GM21526 (cell line): ENCODE results near the gene GRIA2.
"Not testable (repeated sequence)": the region's sequence is repeated elsewhere in the genome, so short reads cannot be mapped to it uniquely, and the experiment has no call there.

Source experiments
- ATAC-seq: cut with Tn5 transposase; IDR thresholded peaks from one replicate; pipeline ENCODE4 v1.9.1; 2021; ENCODE audit warnings: moderate library complexity; ENCODE audit not compliant: unreplicated experiment, low FRiP score

Gene GRIA2

DNA sequence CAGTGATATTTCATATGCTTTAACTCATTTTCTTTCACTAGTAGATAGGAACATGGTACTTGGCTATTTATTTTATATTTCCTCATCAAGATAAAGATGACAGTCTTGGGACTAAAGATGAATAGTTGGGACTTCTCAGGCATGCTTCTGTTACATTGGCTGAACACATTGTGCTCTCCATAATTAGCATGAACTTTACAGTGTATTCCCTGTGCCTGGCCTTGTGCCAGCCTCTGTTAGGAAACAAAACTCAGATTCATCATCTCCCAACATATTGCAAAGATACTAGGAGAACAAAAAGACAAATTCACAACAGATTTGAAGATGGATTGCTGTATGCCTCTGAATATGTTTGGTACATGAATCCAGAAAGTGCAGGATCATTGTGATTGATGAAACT, 26.4 kb downstream of the GRIA2 start:
- no peak for ATAC-seq

DNA sequence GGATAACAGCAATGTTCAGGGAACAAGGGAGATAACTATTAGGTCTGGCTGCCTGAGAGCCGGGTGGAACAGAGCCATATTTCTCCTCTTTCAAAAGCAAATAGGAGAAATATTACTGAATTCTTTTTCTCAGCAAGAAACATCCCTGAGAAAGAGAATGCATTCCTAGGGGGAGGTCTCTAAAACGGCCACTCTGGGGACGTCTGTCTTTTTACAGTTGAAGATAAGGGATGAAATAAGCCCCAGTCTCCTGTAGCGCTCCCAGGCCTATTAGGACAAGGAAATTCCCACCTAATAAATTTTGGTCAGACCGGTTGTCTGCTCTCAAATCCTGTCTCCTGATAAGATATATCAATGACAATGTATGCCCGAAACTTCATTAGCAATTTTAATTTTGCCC, 37.6 kb downstream of the GRIA2 start:
- not testable (repeated sequence) for ATAC-seq

DNA sequence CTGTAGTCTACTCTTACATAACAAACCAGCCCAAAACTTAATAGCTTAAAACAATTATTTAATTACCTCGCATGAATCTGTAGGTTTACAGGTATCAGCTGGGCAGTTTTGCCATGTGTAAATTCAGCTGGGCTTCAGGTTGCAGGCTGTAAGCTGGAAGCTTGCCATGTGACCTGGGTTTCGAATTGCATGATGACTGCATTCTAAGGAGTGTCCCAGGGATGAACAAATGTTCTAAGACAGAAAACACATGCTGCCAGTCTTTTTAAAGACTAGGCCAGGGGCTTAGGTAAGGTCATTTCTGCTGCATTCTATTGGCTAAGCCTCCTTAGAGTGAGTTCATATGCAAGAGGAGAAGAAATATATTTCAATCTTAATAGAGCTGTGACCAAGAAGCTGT, 44.8 kb downstream of the GRIA2 start:
- ATAC-seq, result no peak

DNA sequence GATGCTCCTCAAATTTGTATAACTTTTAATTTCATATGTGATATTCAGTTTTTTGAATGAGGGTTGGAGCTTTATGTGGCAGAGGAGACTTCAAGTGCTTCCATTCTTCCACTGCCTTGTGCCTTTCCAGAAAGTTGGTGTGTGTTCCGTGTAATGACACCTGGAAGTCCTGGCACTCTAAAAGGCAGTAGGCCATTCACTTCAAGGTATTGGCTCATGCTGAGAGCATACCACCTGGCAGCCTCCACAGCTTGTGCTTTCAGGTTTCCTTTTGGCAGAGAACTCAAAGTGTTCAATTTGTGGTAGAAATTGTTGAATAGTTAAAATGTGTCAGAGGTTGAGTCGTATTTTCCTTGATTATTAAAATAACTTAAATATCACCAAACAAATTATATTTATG, 49.6 kb downstream of the GRIA2 start:
- no peak for ATAC-seq

DNA sequence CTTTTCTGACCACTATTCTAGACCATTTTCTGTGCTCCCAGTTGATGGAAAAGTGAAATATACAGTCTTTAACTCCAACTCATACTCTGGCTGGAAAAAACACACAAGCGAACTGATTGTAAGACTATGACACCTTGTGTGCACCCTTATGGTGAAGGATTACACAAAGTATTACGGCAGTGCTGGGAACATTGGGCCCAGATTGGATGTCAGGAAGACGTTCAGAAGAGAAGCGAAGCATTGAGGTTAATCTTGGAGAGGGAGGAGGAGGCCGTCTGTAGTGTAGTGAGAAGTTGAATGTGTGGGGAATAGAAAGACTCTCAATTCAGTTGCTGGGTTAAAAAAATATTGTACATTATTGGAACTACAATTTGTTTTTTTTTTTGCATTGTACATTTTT, 50.0 kb downstream of the GRIA2 start:
- no peak for ATAC-seq

DNA sequence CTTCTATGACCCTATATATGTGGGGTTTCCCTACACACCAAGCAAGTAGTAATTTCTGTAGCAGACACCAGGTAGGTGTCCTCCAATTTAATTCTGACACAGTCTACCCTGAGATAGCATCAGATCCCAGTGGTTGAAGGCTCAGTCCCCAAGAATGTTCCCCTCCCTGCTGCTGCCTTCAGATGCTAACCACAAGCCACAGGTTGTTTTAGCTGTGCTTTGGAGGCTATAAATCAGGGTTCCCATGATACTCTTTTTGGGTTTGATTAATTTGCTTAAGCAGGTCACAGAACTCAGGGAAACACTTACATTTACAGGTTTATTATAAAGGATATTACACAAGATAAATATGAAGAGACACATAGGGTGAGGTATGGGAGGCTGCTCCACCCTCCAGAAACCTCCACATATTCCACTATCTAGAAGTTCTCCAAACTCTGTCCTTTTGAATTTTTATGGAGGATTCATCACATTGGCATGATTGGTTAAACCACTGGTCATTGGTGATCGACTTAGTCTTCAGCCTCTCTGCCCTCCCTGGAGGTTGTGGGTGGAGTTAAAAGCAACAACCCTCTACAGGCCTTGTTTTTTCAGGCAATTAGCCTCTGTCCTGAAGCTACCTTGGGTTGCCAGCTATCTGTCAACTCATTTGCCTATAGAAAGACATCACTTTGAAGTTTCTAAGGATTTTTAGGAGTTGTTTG, 50.8 kb downstream of the GRIA2 start:
- ATAC-seq, result no peak

DNA sequence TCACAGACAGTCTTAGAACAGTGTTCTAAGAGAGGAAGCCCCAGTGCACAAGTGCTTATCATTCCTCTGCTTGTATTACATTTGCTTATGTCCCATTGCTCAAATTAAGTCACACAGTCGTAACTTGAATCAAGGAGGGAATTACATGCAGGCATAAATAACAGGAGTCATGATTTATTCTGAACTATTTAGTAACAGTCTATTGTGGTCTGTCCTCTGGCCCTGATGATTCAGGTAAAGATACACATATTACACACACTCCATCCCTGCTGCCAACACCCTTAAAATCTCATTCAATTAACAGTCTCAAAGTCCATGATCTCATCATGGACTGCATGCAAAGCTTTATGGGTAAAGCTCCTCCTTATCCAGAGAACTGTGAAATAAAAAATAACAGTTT, 60.1 kb downstream of the GRIA2 start:
- ATAC-seq, result no peak

DNA sequence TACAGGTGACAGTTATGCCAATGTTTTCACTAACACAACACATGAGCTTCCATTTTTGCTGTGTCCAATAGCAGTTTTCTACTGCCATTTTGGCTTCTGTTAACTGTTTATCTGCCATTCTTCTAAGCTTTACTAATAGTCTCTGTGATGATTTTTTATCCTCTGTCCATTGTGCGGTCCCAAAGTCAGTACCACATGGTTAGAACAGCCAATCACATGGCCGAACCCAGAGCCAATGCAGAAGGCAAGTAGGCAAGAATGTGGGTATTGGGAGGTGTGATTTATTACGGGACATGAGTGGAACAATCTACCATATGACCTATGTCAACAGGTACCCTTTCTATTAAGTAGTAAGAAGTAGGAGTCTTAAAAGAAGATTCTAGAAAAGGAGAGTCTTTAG, 61.5 kb downstream of the GRIA2 start:
- ATAC-seq, result no peak

DNA sequence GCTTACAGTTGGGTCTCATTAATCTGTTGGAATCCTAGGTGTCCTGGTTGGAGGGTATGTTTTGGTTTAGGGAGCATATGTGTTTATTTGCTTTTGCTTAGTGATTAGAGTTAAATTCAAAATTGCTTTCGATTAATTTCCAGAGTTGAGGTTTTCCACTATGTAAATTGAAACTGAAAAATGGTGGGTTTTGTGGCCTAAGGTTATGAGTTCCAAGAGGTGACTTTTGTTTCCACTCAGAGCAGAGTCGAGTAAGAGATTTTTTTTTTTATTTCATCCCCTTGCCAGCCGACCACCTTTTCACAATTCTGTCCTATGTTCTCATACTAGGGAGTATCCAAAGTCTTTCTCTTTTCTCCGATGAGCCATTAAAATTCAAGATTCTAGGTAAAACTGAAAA, 66.9 kb downstream of the GRIA2 start:
- no peak for ATAC-seq

DNA sequence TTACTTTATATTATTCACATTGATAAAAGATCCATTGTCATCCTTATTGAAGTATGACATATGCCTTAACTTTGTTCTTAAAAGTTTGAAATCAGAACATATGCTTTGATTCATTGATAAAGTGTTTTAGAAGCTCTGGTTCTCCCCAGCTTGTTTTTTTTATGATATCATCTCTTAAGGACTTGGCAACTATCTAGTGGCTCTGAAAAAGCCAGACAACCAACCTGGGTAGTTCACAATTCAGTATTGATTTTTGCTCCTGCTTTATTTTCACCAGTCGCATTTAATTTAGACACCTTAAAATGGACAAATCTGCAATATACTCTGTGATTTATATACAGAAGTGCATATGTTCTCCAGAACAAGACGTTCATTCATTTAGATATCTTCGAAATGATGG, 70.1 kb downstream of the GRIA2 start:
- ATAC-seq, result no peak

DNA sequence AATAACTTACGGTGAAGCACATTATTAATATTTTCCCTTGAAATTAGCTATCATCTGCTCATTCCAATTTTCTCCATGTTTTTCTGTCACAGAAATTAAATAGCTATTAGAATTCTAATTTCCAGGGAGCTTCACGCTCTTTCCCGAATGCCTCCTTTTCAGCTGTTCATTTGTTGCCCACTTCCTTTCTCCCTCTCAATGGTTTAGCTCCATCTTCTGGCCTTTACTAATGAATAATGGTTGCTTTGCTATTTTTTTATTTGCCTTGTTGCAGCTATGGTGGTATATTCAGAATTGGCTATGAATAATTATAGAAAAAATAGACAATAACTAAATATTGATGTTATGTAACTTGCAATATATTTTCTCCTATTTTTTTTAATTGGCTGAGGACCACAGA, 70.5 kb downstream of the GRIA2 start:
- no peak for ATAC-seq

DNA sequence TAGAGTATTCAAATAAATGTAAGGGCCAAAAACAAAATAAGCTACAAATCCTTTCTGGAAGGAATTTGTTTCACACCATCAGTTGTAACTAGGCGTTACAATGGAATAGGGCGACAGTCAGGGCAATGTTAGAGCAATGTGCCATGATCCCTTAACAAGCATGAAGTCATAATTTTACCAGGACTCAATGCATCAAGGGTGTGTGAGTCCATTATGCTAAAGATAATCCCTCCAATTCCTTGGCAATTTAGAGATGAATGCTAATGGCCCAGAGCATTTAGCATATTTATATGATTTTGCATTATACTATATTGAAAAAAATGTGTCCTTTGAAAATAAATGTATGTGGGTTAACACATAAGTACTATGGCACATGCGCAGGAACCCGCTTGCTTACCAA, 73.1 kb downstream of the GRIA2 start:
- no peak for ATAC-seq

DNA sequence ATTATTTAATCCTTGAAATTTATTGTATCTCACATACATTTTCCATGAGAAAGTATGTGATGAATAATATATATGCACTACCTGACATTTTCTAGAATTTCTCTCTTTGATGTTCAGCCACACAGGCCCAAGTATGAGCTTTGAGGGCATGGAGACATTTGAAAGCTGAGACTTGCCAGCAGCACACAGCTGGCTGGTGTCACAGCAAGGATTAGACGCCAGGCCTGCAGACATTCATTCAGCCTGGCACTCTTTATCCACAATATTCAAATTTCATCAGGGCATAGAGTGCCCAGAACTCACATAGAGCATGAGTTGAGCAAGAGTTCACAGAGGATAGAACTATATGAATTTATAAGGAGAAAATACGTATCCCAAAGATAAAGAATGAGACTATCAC, 74.0 kb downstream of the GRIA2 start:
- no peak for ATAC-seq

DNA sequence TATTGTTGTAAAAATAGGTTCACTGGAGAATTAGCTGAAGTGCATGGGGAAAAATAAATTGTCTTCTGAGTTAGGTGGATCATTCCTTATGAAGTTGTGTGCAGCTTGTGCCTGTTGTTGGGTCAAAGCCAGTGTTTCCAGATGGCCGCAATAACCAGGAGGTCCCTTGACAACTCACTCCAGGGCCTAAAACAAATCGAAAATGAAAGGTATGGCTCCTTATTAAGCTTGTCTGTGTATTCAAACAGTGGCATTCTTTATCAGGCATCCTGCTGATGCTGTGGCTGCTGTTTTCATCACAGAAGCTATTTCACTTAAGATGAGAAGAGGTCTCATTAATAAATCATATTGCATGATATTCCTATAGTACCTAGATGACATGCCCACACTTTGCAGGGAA, 80.2 kb downstream of the GRIA2 start:
- no peak for ATAC-seq

DNA sequence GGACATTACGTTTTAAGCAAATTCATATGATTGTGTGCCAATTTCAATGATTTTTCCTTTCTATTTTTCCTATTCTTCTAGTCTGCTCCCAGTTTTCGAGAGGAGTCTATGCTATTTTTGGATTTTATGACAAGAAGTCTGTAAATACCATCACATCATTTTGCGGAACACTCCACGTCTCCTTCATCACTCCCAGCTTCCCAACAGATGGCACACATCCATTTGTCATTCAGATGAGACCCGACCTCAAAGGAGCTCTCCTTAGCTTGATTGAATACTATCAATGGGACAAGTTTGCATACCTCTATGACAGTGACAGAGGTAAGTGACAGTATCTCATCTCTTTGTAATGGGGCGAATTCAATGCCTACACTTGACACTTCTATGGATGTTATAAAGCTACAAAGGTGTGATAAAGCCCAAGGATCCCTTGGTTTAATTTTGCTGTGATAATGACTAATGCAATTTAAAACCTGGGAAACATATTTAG, 83.0 kb downstream of the GRIA2 start:
- ATAC-seq, result no peak

DNA sequence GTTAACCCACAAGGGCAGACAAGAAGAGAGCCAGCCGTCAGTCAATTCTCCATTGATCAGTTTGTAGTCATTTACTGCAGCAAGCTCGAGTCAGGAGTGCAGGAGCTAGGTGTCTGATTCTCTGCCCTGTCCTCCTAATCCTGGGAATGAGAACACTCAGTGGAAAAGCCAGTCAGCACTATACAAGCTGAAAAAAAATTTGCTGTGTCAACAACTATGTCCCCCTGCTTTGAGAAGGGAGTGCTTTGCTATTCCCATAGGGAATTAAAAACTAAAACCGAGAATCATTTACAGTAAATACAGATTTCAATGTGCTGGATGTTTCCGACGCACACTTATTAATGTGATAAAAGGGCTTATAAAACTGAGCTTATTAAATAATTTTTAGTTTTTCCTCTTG, 84.2 kb downstream of the GRIA2 start:
- ATAC-seq, result no peak

DNA sequence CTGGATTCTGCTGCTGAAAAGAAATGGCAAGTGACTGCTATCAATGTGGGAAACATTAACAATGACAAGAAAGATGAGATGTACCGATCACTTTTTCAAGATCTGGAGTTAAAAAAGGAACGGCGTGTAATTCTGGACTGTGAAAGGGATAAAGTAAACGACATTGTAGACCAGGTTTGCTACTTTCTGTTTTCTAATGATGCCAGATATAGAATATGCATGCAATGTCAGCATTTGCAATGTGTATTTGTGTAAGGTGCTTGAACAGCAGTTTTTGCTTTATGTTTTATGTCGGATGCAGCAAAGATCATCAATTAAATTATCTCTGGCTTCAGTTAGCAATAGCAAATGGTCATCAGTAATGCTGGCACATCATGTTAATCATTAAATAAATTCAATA, 92.2 kb downstream of the GRIA2 start:
- ATAC-seq, result no peak

DNA sequence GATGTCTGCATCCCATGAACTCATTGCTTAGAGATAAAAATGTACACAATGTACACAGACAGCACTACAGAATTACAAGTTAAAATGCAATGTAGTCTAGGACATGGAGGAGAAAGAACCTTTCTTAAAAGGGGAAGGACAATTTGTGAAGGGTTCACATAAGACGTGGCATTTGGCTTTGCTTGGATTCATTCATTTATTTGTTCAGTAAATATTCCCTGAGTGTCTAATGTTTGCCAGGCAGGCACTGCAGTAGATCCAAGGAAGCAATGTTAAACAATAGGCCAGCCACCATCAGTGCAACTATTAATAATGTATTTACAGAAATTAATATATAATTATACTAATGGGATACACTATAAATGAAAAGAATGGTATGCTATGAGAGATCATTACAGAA, 94.4 kb downstream of the GRIA2 start:
- ATAC-seq, result no peak

DNA sequence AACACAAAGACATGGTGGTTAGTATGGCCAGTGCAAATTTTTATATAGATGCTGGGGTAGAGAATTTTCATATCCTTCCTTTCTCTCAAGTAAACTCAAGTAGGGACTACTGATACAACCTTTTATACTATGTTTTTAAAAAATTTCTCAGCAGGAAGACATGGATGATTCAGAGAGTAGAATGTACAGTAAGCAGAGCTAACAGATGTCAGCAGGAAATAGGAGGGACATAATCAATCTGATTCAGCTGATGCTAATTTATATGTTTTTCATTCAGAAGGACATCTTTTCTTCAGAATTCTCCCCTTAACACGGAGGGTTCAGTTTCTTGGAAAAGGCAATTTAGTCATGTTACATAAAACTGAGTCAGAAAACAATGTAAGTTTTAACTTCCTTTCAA, 95.4 kb downstream of the GRIA2 start:
- no peak for ATAC-seq

DNA sequence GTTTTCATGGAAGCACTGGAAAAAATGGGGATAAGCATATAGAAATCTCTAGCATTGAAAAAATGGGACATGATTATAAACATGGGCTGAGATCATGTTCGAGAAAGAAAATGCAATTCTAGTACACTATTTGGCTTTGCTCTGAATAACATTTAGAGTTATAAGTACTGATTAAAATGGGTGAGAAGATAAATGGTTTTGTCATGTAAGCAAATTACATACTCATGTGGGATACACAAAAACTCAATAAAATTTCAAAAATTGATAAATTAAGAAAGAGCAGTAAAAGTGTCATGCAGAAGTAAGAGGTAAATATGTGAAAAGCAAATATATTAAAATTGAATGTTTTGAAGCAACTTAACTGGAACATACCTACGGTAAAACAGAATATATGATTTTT, 99.6 kb downstream of the GRIA2 start:
- no peak for ATAC-seq

DNA sequence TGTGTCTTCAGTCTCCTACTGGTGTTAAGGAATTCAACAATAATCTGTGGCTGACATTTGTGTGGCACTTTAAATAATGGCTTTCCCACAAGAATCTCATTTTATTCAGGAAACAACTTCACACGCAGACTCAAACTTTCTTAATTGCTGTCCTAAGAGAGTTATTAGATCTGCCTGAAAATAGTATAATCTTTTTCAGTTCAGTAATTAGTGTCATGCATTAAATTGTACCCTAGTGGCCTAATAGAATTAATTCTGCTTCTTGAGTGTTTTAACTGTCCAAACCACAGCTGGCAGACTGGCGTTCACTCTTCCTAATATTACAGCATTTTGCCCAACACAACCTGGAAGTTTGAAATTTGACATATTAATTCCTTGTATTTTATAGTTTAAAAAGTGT, 107.1 kb downstream of the GRIA2 start:
- ATAC-seq, result no peak

DNA sequence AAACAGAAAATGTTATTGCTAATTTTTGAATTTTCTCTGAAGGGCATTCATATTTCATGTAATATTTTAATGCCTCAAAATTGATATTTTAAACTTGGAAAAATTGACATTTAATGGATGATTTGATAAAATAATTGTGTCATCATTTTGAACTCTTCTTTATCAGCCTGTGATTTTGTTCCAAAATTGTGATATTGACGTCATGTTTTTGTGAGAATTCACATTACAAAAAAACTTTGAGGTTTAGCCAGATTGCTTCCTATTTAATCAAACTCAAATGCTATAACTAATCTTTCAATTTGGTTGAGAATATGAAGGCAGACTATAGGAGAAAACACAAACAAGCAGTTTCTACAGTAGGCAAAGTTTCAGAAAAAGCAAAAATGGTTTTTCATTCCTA, 137.4 kb downstream of the GRIA2 start:
- no peak for ATAC-seq

DNA sequence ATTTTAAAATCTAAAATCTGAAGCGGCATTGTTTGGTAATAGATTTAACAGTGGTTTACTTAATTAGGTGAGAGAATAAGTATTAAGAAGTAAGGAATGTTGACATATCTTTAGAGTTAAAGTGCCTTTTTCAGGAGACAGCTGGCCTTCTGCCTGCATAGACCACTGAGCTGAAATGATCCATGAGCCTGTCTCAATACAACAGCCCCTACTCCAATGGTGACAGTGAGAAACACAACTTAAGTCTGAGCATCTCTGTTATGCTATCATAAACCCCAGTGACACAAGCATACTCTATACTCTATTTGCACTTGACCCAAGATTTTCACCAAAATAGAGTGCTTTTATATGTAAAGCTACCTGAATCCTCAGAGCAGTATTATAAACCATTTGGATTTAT, 137.9 kb downstream of the GRIA2 start:
- no peak for ATAC-seq
